B cell (primary cell): Measurements from ENCODE around the gene LMAN1.

ENCODE experiments used
- EZH2 ChIP-seq: IDR thresholded peaks from 2 replicates; pipeline ENCODE4 v1.6.1; 2012; ENCODE audit warnings: borderline replicate concordance, low read depth, mild to moderate bottlenecking, moderate library complexity, low read length; ENCODE audit not compliant: insufficient read depth, poor library complexity, severe bottlenecking
- TF ChIP-seq, protein P1 (sequence below): fragments of 200-600 bp; IDR thresholded peaks from one replicate; pipeline ENCODE4 v1.8.0; 2022; ENCODE audit warnings: antibody characterized with exemption, mild to moderate bottlenecking

DNA sequence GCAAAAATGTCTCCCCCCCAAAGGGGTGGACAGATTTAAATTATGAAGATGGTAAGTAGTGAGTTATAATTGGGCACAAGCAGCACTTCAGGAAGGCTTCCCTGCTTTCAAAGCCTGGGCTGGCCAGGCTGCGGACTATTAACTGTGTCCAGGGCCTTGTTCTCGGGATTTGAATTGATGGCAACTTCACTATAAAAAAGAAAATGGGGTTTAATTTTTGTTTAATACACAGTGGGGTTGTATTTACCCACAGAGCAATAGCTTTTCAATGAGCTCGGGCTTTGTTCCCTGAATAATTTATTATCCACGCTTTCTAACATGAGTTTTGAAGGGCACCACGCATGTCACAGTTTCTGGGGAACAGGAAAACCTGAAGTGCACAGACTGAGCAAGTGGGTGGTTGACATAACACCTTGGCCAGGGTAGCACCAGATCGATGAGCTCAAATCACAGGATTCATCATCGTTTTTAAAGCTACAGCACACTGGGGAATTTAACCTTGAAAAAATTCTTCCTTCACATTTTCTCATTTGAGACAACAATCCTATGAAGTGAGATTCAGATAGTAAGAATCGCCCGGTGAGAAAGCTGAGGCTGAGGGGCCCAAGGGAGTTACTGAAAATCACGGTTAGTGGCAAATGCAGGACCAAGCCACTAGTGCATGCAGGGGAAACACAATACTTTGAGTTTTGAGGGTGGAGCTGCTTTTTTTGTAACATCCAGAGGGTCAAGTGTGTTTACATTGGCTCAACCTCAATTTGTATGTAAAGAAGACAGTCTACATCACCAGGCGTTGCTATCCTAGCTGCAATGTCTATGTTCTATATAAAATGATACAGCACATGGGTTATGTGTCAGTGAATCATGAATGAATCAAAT, 28.9 kb upstream of the LMAN1 start:
- TF ChIP-seq, protein P1, sequence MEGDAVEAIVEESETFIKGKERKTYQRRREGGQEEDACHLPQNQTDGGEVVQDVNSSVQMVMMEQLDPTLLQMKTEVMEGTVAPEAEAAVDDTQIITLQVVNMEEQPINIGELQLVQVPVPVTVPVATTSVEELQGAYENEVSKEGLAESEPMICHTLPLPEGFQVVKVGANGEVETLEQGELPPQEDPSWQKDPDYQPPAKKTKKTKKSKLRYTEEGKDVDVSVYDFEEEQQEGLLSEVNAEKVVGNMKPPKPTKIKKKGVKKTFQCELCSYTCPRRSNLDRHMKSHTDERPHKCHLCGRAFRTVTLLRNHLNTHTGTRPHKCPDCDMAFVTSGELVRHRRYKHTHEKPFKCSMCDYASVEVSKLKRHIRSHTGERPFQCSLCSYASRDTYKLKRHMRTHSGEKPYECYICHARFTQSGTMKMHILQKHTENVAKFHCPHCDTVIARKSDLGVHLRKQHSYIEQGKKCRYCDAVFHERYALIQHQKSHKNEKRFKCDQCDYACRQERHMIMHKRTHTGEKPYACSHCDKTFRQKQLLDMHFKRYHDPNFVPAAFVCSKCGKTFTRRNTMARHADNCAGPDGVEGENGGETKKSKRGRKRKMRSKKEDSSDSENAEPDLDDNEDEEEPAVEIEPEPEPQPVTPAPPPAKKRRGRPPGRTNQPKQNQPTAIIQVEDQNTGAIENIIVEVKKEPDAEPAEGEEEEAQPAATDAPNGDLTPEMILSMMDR = no peak
- TF ChIP-seq EZH2 = no peak
